HUES6 (cell line): ENCODE data around the gene PTP4A2.
"Not testable (repeated sequence)": the region's sequence is repeated elsewhere in the genome, so short reads cannot be mapped to it uniquely, and the experiment has no call there.

Experiments used
- H3K27ac ChIP-seq: 2 replicates; pipeline ENCODE4 v1.7.0; 2013; ENCODE audit warnings: low read depth, mild to moderate bottlenecking, low read length, inconsistent platforms
- H3K27me3 ChIP-seq: 2 replicates; pipeline ENCODE4 v1.6.1; 2013; ENCODE audit warnings: low read length; ENCODE audit not compliant: control insufficient read depth, insufficient read depth
- H3K36me3 ChIP-seq: 2 replicates; pipeline ENCODE4 v1.6.1; 2013; ENCODE audit warnings: low read length; ENCODE audit not compliant: control insufficient read depth, insufficient read depth
- H3K4me1 ChIP-seq: 2 replicates; pipeline ENCODE4 v1.6.1; 2013; ENCODE audit warnings: low read length; ENCODE audit not compliant: control insufficient read depth, insufficient read depth
- H3K4me3 ChIP-seq: 2 replicates; pipeline ENCODE4 v1.5.1; 2013; ENCODE audit warnings: low read depth, low read length
- H3K9ac ChIP-seq: one replicate; pipeline ENCODE4 v1.6.1; 2013; ENCODE audit warnings: mild to moderate bottlenecking, low read length
- H3K9me3 ChIP-seq: 2 replicates; pipeline ENCODE4 v1.6.1; 2013; ENCODE audit warnings: low read depth, low read length; ENCODE audit not compliant: control insufficient read depth, insufficient read depth

The PTP4A2 gene

DNA sequence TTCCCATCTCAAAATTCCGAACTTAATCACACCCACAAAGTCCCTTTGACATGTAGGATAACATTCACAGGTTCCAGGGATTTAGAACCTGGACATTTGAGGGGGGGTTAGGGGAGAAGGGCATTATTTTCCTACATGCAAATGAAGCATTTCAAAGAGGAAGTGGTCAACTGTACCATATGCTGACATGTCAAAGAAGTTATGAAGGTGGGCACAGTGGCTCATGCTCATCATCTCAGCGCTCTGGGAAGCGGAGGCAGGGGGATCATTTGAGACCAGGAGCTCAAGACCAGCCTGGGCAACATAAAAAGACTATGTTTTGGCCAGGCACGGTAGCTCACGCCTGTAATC lies 35.7 kb downstream of the PTP4A2 start:
- Histone ChIP-seq H3K4me3 (no peak overlapping the region), H3K27ac (no peak overlapping the region), H3K9me3 (peaks cover 9% of the 10 kb centered on the region), H3K36me3 (peaks cover 17% of the 10 kb centered on the region), H3K27me3 (no peaks in the 10 kb centered on the region), H3K4me1 (no peaks in the 10 kb centered on the region), H3K9ac (no peak overlapping the region)

GRCh38 chr1:31901838-31902509 lies 36.2 kb downstream of the PTP4A2 start:
- H3K27ac ChIP-seq, result no peak overlapping the region
- H3K9ac ChIP-seq, result no peak overlapping the region
- no peak overlapping the region for H3K4me3 ChIP-seq
- peaks cover 12% of the 10 kb centered on the region for H3K36me3 ChIP-seq
- peaks cover 9% of the 10 kb centered on the region for H3K9me3 ChIP-seq
- no peaks in the 10 kb centered on the region for H3K27me3 ChIP-seq
- H3K4me1 ChIP-seq, result no peaks in the 10 kb centered on the region

DNA sequence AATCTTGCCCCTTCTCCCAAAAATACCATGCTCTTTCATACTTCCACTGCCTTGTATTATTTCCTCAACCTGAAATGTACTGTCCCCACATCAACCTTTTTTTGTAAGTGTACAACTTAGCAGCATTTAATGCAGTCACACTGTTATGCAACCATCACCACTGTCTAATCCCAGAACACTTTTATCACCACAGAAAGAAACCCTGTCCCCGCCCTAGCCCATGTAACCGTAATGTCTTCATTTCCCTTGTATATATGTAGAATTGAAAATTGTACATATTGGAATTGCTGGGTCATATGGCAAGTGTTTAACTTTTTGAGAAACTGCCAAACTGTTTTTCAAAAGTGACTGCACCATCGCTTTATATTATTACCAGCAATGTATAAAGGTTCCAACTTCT lies 37.4 kb downstream of the PTP4A2 start:
- Histone ChIP-seq H3K27me3 (no peaks in the 10 kb centered on the region), H3K27ac (no peak overlapping the region), H3K4me1 (no peaks in the 10 kb centered on the region), H3K4me3 (no peak overlapping the region), H3K36me3 (0 out of 2 replicates have a peak, but pooled peaks cover 2% of the 10 kb centered on the region), H3K9me3 (peaks cover 9% of the 10 kb centered on the region), H3K9ac (no peak overlapping the region)

GRCh38 chr1:31897526-31898100 lies 40.6 kb downstream of the PTP4A2 start:
- Histone ChIP-seq H3K9me3 (peaks cover 9% of the 10 kb centered on the region), H3K4me3 (no peak overlapping the region), H3K27me3 (no peaks in the 10 kb centered on the region), H3K36me3 (no peaks in the 10 kb centered on the region), H3K4me1 (no peaks in the 10 kb centered on the region), H3K27ac (no peak overlapping the region), H3K9ac (no peak overlapping the region)

DNA sequence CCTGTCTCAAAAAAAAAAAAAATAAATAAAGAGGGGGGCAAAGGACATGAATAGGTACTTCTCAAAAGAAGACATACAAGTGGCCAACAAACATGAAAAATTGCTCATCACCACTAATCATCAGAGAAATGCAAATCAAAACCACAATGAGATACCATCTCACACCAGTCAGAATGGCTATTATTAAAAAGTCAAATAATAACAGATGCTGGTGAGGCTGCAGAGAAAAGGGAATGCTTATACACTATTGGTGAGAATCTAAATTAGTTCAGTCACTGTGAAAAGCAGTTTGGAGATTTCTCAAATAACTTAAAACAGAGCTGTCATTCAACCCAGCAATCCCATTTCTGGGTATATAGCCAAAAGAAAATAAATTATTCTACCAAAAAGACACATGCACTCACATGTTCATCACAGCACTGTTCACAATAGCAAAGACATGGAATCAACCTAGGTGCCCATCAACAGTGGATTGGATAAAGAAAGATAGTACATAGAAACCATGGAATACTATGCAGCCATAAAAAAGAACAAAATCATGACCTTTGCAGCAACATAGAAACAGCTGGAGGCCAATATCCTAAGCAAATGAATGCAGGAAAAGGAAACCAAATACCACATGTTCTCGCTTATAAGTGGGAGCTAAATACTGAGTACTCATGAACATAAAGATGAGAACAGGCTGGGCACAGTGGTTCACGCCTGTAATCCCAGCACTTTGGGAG lies 42.5 kb downstream of the PTP4A2 start:
- not testable (repeated sequence) for H3K9me3 ChIP-seq, H3K4me1 ChIP-seq, H3K9ac ChIP-seq, H3K27ac ChIP-seq, H3K36me3 ChIP-seq, H3K27me3 ChIP-seq, H3K4me3 ChIP-seq

- no peak overlapping the region for H3K9ac ChIP-seq
These were observed 46.9 kb downstream of the PTP4A2 start for GRCh38 chr1:31891280-31891679.

GRCh38 chr1:31888291-31888690 lies 49.9 kb downstream of the PTP4A2 start:
- H3K4me3 ChIP-seq, result no peak overlapping the region
- peaks cover 6% of the 10 kb centered on the region; the same call in 1 of the 2 replicates for H3K4me1 ChIP-seq
- H3K27me3 ChIP-seq, result no peaks in the 10 kb centered on the region
- H3K9ac ChIP-seq, result no peak overlapping the region
- no peak overlapping the region for H3K27ac ChIP-seq
- no peaks in the 10 kb centered on the region for H3K9me3 ChIP-seq
- no peaks in the 10 kb centered on the region for H3K36me3 ChIP-seq

More at GRCh38 chr1:31891280-31891679, 46.9 kb downstream of the PTP4A2 start:
- Histone ChIP-seq H3K4me1 (peaks cover 6% of the 10 kb centered on the region; the same call in 1 of the 2 replicates), H3K4me3 (no peak overlapping the region), H3K27me3 (no peaks in the 10 kb centered on the region), H3K9me3 (no peaks in the 10 kb centered on the region), H3K27ac (no peak overlapping the region), H3K36me3 (no peaks in the 10 kb centered on the region)

DNA sequence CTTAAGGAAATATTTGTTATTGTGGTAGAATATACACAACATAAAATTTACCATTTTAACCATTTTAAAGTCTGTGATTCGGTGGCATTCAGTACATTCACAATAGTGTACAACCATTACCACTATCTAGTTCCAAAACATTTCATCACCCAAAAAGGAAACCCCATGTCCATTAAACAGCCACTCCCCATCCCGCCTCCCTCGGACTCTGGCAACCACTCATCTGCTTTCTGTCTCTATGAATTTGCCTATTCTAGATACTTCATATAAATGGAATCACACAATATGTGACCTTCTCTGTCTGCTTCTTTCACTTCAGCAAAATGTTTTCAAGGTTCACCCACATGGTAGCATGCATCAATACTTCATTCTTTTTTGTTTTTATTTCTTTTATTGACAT lies 51.3 kb downstream of the PTP4A2 start:
- no peaks in the 10 kb centered on the region for H3K9me3 ChIP-seq
- no peaks in the 10 kb centered on the region for H3K27me3 ChIP-seq
- H3K27ac ChIP-seq, result no peak overlapping the region
- H3K4me1 ChIP-seq, result peaks cover 6% of the 10 kb centered on the region; the same call in 1 of the 2 replicates
- no peak overlapping the region for H3K9ac ChIP-seq
- no peak overlapping the region for H3K4me3 ChIP-seq
- no peaks in the 10 kb centered on the region for H3K36me3 ChIP-seq

GRCh38 chr1:31885851-31886250 lies 52.3 kb downstream of the PTP4A2 start:
- Histone ChIP-seq H3K4me3 (no peak overlapping the region), H3K27ac (no peak overlapping the region), H3K9ac (no peak overlapping the region), H3K36me3 (no peaks in the 10 kb centered on the region), H3K9me3 (no peaks in the 10 kb centered on the region), H3K4me1 (peaks cover 6% of the 10 kb centered on the region; the same call in 1 of the 2 replicates), H3K27me3 (no peaks in the 10 kb centered on the region)

DNA sequence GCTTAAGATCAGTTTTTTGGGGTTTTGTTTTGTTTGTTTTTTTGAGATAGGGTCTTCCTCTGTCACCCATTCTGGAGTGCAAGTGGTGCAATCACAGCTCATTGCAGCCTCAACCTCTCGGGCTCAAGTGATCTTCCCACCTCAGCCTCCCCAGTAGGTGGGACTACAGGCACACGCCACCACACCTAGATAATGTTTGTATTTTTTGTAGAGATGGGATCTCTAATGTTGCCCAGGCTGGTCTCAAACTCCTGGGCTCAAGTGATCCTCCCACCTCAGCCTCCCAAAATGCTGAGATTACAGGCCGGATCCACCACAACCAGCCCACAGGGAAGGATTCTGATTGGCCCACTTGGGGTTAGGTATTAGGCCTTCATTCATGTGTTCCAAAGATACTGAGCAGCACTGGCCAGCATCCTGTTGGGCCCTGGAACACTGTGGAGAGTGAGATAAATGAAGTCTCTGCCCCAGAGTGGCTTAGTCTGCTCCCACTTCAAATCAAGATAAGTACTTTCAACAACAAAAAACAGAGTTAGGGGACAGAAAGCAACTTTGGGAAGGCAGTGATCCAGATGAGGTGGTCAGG lies 54.7 kb downstream of the PTP4A2 start:
- Histone ChIP-seq H3K4me3 (no peak overlapping the region), H3K27ac (no peak overlapping the region), H3K4me1 (no peaks in the 10 kb centered on the region), H3K9ac (no peak overlapping the region), H3K36me3 (no peaks in the 10 kb centered on the region), H3K27me3 (no peaks in the 10 kb centered on the region), H3K9me3 (no peaks in the 10 kb centered on the region)

GRCh38 chr1:31881688-31882000 lies 56.5 kb downstream of the PTP4A2 start:
- H3K27me3 ChIP-seq, result no peaks in the 10 kb centered on the region
- H3K9ac ChIP-seq, result no peak overlapping the region
- no peaks in the 10 kb centered on the region for H3K9me3 ChIP-seq
- H3K36me3 ChIP-seq, result no peaks in the 10 kb centered on the region
- no peak overlapping the region for H3K4me3 ChIP-seq
- H3K27ac ChIP-seq, result no peak overlapping the region
- no peaks in the 10 kb centered on the region for H3K4me1 ChIP-seq
